22Rv1 (cell line): ENCODE results near the gene TNC.

Source experiments
- ZFX ChIP-seq: fragments of 450-650 bp; IDR thresholded peaks from 2 replicates; pipeline ENCODE4 v1.6.1; 2017; ENCODE audit warnings: antibody characterized with exemption, borderline replicate concordance
- TF ChIP-seq, protein P1 (sequence below): fragments of 450-650 bp; IDR thresholded peaks from 2 replicates; pipeline ENCODE4 v1.5.1; 2017; ENCODE audit warnings: mild to moderate bottlenecking

GRCh38 chr9:115106642-115107041 is 11.3 kb downstream of the TNC start:
- TF ChIP-seq, protein P1, sequence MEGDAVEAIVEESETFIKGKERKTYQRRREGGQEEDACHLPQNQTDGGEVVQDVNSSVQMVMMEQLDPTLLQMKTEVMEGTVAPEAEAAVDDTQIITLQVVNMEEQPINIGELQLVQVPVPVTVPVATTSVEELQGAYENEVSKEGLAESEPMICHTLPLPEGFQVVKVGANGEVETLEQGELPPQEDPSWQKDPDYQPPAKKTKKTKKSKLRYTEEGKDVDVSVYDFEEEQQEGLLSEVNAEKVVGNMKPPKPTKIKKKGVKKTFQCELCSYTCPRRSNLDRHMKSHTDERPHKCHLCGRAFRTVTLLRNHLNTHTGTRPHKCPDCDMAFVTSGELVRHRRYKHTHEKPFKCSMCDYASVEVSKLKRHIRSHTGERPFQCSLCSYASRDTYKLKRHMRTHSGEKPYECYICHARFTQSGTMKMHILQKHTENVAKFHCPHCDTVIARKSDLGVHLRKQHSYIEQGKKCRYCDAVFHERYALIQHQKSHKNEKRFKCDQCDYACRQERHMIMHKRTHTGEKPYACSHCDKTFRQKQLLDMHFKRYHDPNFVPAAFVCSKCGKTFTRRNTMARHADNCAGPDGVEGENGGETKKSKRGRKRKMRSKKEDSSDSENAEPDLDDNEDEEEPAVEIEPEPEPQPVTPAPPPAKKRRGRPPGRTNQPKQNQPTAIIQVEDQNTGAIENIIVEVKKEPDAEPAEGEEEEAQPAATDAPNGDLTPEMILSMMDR: no peak
- TF ChIP-seq ZFX: no peak
